Fibroblast of the aortic adventitia (primary cell): ENCODE results near the gene RNASEH2A. TPM values are rescaled to one million over a fixed set of nuclear protein-coding genes. Genes with fewer than 3 reads are reported as not detected.

Source experiments
- DNase-seq: peaks from one replicate; pipeline ENCODE4 v3.0.0-alpha.2; 2010; ENCODE audit warnings: low read depth
- H3K4me3 ChIP-seq: 2 replicates; pipeline ENCODE4 v1.5.1; 2011; ENCODE audit warnings: low read depth, mild to moderate bottlenecking, control low read depth, low read length, moderate library complexity
- total RNA-seq: library from RNA; depleted of rRNA; stranded (reverse); fragments of >200 nt; gene quantifications from 2 replicates; pipeline ENCODE4 v1.2.3, GENCODE V29; 2012; ENCODE audit warnings: low replicate concordance
- TF ChIP-seq, protein P1 (sequence below): IDR thresholded peaks from 2 replicates; pipeline ENCODE4 v1.5.1; 2011; ENCODE audit warnings: mild to moderate bottlenecking, low read length, control low read depth, inconsistent platforms; ENCODE audit not compliant: insufficient read depth

The RNASEH2A gene
- total RNA-seq, 1 donor = 37.4 TPM

- DNase-seq = no peak
- TF ChIP-seq, protein P1, sequence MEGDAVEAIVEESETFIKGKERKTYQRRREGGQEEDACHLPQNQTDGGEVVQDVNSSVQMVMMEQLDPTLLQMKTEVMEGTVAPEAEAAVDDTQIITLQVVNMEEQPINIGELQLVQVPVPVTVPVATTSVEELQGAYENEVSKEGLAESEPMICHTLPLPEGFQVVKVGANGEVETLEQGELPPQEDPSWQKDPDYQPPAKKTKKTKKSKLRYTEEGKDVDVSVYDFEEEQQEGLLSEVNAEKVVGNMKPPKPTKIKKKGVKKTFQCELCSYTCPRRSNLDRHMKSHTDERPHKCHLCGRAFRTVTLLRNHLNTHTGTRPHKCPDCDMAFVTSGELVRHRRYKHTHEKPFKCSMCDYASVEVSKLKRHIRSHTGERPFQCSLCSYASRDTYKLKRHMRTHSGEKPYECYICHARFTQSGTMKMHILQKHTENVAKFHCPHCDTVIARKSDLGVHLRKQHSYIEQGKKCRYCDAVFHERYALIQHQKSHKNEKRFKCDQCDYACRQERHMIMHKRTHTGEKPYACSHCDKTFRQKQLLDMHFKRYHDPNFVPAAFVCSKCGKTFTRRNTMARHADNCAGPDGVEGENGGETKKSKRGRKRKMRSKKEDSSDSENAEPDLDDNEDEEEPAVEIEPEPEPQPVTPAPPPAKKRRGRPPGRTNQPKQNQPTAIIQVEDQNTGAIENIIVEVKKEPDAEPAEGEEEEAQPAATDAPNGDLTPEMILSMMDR = no peak
- H3K4me3 ChIP-seq = no peak overlapping the region
Observed at GRCh38 chr19:12834976-12835757, 28.8 kb downstream of the RNASEH2A start.

- TF ChIP-seq, protein P1 = no peak
- DNase-seq = no peak
- H3K4me3 ChIP-seq = no peak overlapping the region
Observed at GRCh38 chr19:12836529-12836863, 30.1 kb downstream of the RNASEH2A start.

GRCh38 chr19:12837225-12837624, 30.8 kb downstream of the RNASEH2A start:
- no peak for DNase-seq
- TF ChIP-seq, protein P1 = no peak
- no peak overlapping the region for H3K4me3 ChIP-seq

GRCh38 chr19:12838182-12838885, 31.9 kb downstream of the RNASEH2A start, which contains the start of gene MAST1:
Gene MAST1, plus strand, starts transcription at chr19:12838515. Its CDS starts 58 bp downstream, at chr19:12838573.
- TF ChIP-seq, protein P1 = peak; percentile 34
- no peak for DNase-seq
- H3K4me3 ChIP-seq = peak within 1 kb of the TSS; percentile 25

DNA sequence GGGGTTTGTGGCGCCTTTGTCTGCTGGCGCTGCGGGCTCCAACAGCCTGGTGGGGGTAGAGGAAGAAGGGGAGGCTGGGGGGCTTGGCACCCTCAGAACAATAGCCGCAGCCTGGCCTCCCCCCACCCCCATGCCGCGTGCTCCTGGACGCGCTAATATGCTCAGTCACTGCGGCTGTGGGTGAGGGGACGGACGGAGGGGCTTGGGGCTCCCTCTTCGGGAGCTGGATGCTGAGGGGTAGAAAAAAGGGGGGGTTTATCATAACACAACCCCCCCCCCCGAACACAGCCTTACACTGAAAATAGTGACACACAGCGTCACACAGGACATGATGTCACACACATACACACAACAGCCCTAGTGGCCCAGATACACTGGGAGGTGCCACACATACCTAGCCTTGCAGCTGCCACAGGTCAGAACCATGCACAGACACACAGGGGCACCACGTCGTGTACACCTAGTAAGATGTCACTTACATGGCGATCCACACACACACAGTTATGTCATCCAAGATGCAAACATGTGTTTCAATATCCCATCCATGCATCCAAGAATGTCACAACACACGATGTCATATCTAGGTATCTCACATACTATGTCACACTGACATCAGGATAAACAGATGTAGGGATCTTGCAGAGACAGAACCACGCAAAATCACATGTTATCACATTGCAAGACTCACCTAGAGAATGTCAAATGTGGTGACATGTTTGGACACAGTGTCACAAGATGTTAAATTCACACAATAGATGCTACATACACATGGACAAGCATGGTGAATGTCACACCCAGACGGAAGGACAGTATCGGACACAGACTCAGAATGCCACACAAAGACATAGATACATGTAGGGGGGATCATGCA, 32.7 kb downstream of the RNASEH2A start:
- no peak overlapping the region for H3K4me3 ChIP-seq
- DNase-seq = no peak

More for the DNA sequence above, 32.7 kb downstream of the RNASEH2A start:
- TF ChIP-seq, protein P1 = no peak
